Measurements from ENCODE around the gene OTOP3.
"Not testable (repeated sequence)": the region's sequence is repeated elsewhere in the genome, so short reads cannot be mapped to it uniquely, and the experiment has no call there.

OTOP3 gene, protein sequence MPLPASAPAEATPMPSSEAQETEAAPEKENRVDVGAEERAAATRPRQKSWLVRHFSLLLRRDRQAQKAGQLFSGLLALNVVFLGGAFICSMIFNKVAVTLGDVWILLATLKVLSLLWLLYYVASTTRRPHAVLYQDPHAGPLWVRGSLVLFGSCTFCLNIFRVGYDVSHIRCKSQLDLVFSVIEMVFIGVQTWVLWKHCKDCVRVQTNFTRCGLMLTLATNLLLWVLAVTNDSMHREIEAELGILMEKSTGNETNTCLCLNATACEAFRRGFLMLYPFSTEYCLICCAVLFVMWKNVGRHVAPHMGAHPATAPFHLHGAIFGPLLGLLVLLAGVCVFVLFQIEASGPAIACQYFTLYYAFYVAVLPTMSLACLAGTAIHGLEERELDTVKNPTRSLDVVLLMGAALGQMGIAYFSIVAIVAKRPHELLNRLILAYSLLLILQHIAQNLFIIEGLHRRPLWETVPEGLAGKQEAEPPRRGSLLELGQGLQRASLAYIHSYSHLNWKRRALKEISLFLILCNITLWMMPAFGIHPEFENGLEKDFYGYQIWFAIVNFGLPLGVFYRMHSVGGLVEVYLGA

GRCh38 chr17:74935585-74936469 lies at the start of gene OTOP3:
OTOP3 (plus strand) TSS chr17:74935898; CDS start chr17:74935922, 24 bp downstream.
- no peak for DNase-seq

DNA sequence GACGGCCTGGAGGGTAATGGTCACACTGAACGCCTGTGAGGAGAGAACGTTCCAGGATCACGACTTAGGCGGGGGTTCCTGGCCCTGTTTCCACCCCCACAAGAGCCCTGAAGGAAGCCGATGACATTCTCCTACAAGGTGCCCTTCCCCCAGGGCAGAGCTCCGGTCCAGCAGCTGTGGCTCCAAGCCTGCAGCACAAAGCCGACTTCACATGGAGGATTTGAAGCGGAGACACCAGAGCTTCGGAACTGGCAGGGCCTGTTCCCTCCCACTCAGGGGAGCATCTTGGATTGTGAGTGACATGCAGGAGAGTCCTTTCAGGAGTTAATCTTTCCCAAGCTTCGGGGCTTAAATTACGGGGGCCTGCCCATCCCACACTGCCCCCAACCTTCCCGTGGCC lies 47.2 kb upstream of the OTOP3 start:
- DNase-seq = no peak

GRCh38 chr17:74890554-74890953 lies 45.1 kb upstream of the OTOP3 start:
- no peak for DNase-seq

GRCh38 chr17:74892013-74892841 lies 43.5 kb upstream of the OTOP3 start:
- DNase-seq = no peak

GRCh38 chr17:74892974-74893911 lies 42.5 kb upstream of the OTOP3 start, which contains the start of gene FADS6:
FADS6 (minus strand) TSS chr17:74893633; CDS start chr17:74893595, 38 bp downstream.
- DNase-seq = no peak

- no peak for DNase-seq
These were observed 41.6 kb upstream of the OTOP3 start for GRCh38 chr17:74893936-74894671.

GRCh38 chr17:74898376-74898946 lies 37.2 kb upstream of the OTOP3 start:
- DNase-seq = no peak

DNA sequence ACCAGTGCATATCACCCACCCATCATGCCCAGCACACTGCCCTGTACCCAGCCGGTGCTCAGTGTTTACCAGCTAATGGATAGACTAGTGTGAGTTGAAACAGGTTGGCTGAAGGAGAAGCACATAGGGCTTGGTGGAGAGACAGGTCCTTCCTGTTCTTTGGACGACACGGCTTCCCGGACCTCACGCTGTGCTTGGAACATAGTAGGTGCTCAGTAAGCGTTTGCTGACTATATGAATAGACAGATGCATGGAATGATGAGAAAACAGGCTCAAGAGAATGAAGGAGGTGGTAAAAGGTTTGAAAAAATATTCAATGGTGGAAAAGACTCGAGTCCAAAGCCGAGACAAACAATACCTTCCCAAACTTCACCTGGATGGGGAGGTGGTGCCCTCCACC lies 35.5 kb upstream of the OTOP3 start:
- DNase-seq = no peak

GRCh38 chr17:74901353-74902135 lies 34.2 kb upstream of the OTOP3 start:
- DNase-seq = no peak

DNA sequence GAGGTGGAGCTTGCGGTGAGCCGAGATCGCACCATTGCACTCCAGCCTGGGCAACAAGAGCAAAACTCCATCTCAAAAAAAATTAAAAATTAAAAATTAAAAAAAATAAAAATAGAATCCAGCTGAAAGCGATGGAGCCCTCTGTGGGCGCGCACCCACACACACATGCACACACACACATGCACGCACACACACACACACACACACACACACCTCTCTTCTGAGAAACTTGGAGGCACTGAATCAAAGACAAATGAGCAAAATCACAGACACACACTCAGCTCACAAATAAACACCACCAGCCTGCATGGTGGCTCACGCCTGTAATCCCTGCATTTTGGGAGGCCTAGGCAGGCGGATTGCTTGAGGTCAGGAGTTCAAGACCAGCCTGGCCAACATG lies 32.7 kb upstream of the OTOP3 start:
- DNase-seq = no peak

DNA sequence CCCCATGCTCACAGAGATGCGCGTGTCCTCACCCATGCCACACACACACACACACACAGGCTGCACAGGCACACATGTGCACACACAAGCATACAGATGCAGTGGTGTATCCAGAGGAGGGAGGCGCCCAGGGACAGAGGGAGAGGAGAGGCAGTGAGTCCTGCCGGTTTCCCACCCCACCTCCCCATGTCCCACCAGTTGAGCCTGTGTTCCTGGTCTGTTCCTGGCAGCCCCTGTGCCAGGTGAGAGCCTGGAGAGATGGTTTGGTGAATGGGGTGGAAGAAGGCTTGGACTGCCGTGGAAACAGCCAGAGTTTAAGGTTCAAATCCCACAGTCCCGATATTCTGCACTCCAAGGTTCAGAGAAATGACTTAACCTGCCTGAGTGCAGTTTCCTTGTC lies 32.0 kb upstream of the OTOP3 start:
- DNase-seq = no peak

- DNase-seq = no peak
These were observed 30.9 kb upstream of the OTOP3 start for GRCh38 chr17:74904687-74905409.

DNA sequence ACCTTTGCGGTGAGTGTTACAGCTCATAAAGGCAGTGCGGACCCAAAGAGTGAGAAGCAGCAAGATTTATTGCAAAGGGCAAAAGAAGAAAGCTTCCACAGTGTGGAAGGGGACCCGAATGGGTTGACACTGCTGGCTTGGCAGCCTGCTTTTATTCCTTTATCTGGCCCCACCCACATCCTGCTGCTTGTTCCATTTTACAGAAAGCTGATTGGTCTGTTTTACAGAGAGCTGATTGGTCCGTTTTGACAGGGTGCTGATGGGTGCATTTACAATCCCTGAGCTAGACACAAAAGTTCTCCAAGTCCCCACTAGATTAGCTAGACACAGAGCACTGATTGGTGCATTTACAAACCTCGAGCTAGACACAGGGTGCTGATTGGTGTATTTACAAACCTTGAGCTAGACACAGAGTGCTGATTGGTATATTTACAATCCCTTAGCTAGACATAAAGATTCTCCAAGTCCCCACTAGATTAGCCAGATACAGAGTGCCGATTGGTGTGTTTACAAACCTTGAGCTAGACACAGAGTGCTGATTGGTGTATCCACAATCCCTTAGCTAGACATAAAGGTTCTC lies 29.4 kb upstream of the OTOP3 start:
- not testable (repeated sequence) for DNase-seq

DNA sequence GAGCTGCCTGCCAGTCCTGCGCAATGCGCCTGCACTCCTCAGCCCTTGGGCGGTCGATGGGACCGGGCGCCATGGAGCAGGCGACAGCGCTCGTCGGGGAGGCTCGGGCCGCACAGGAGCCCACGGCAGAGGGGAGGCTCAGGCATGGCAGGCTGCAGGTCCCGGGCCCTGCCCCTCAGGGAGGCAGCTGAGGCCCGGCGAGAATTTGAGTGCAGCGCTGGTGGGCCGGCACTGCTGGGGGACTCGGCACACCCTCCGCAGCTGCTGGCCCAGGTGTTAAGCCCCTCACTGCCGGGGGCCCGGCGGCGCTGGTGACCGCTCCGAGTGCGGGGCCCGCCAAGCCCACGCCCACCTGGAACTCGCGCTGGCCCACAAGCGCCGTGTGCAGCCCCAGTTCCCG lies 28.7 kb upstream of the OTOP3 start:
- DNase-seq = no peak

GRCh38 chr17:74909097-74909496 lies 26.6 kb upstream of the OTOP3 start:
- DNase-seq = not testable (repeated sequence)

DNA sequence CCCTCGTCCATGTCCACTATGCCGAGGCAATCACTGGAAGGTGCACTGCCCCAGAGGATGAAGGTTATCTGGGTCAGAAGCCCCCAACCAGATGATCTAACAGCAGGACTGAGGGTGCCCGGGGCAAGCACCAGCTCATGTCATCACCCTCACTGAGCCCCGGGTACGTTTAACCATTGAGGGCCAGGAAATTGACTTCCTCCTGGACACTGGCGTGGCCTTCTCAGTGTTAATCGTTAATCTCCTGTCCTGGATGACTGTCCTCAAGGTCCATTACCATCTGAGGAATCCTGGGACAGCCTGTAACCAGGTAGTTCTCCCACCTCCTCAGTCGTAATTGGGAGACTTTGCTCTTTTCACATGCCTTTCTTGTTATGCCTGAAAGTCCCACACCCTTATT lies 24.3 kb upstream of the OTOP3 start:
- not testable (repeated sequence) for DNase-seq

- no peak for DNase-seq
These were observed 19.4 kb upstream of the OTOP3 start for GRCh38 chr17:74916136-74916850.

GRCh38 chr17:74916851-74917199 lies 18.9 kb upstream of the OTOP3 start:
- no peak for DNase-seq
